Activated T-helper 1 cell treated with anti-CD3 and anti-CD28 coated beads, Interleukin-12 subunit alpha, Interleukin-12 subunit beta, Interleukin-2, Interleukin-4 antibody, amounts not matched to agents 30 ng/mL and 10 ng/mL and 1 ng/mL, durations not matched to agents 14 hours and 24 hours and 36 hours (primary cell): ENCODE data around the gene VOPP1. TPM values are rescaled to one million over a fixed set of nuclear protein-coding genes. Genes with fewer than 3 reads are reported as not detected.
A peak's percentile ranks its signal among the peaks of the same experiment; 100 is the strongest.

Experiments used
- DNase-seq: peaks from one replicate; pipeline ENCODE4 v3.0.0; 2021; ENCODE audit warnings: low spot score
- H3K27ac Mint-ChIP-seq: one replicate; pipeline ENCODE4 v1.8.0; 2021; ENCODE audit warnings: mild to moderate bottlenecking, mixed read lengths
- H3K27me3 Mint-ChIP-seq: one replicate; pipeline ENCODE4 v1.8.0; 2022; ENCODE audit warnings: mild to moderate bottlenecking, moderate library complexity, mixed read lengths; ENCODE audit not compliant: insufficient read depth
- H3K36me3 Mint-ChIP-seq: one replicate; pipeline ENCODE4 v1.8.0; 2021; ENCODE audit warnings: low read depth, mixed read lengths
- H3K4me1 Mint-ChIP-seq: one replicate; pipeline ENCODE4 v1.8.0; 2021; ENCODE audit warnings: low read depth, mixed read lengths
- H3K4me3 Mint-ChIP-seq: one replicate; pipeline ENCODE4 v1.8.0; 2021; ENCODE audit warnings: mild to moderate bottlenecking, moderate library complexity, mixed read lengths
- H3K9me3 Mint-ChIP-seq: one replicate; pipeline ENCODE4 v1.8.0; 2021; ENCODE audit warnings: mixed read lengths
- intact Hi-C: fragments of 100-400 bp; cut with micrococcal nuclease; formaldehyde crosslinking; loops from one replicate; pipeline ENCODE4 v1.15.1; 2024
- total RNA-seq: library from RNA; stranded (reverse); gene quantifications from 2 replicates; pipeline ENCODE4 v1.2.3, GENCODE V29; 2022

VOPP1 gene
- total RNA-seq, 1 donor from 2014 or later, result 96.3 TPM

- peaks cover 40% of the 10 kb centered on the region for H3K36me3 Mint-ChIP-seq
- no peaks in the 10 kb centered on the region for H3K27me3 Mint-ChIP-seq
- H3K4me3 Mint-ChIP-seq, result peak overlapping the region; percentile 75
- no peaks in the 10 kb centered on the region for H3K9me3 Mint-ChIP-seq
- peak; percentile 85 for DNase-seq
- peaks cover 86% of the 10 kb centered on the region for H3K4me1 Mint-ChIP-seq
- intact Hi-C loops, result loop anchor here (1.0 to 5.0 kb wide), 5 partner anchors 64 to 536 kb away; partner anchors contain the start of genes CCT6A, LANCL2 and PSPH
- peak overlapping the region; percentile 98 for H3K27ac Mint-ChIP-seq
Measured at GRCh38 chr7:55533050-55533728, 39.1 kb downstream of the VOPP1 start.

GRCh38 chr7:55532150-55532917 is 40.0 kb downstream of the VOPP1 start:
- Mint-ChIP-seq H3K9me3 (no peaks in the 10 kb centered on the region), H3K36me3 (peaks cover 35% of the 10 kb centered on the region), H3K27ac (peak overlapping the region; percentile 98), H3K4me1 (peaks cover 80% of the 10 kb centered on the region), H3K4me3 (peak overlapping the region; percentile 75), H3K27me3 (no peaks in the 10 kb centered on the region)
- no peak for DNase-seq
- intact Hi-C loops, result loop anchor here (2.0 to 5.0 kb wide), 4 partner anchors 64 to 535 kb away; partner anchors contain the start of genes CCT6A and PSPH

- intact Hi-C loops, result loop anchor here (5.0 kb wide), 2 partner anchors 521 to 534 kb away; partner anchors contain the start of genes CCT6A and PSPH
Measured at GRCh38 chr7:55531536-55531935, 40.8 kb downstream of the VOPP1 start.

GRCh38 chr7:55527307-55527706 is 45.0 kb downstream of the VOPP1 start:
- no peaks in the 10 kb centered on the region for H3K27me3 Mint-ChIP-seq
- H3K27ac Mint-ChIP-seq, result no peak overlapping the region
- peaks cover 29% of the 10 kb centered on the region for H3K36me3 Mint-ChIP-seq
- intact Hi-C loops, result no loop called here
- no peaks in the 10 kb centered on the region for H3K9me3 Mint-ChIP-seq
- no peak for DNase-seq
- H3K4me1 Mint-ChIP-seq, result peaks cover 71% of the 10 kb centered on the region
- H3K4me3 Mint-ChIP-seq, result no peak overlapping the region

More at GRCh38 chr7:55531536-55531935, 40.8 kb downstream of the VOPP1 start:
- no peaks in the 10 kb centered on the region for H3K9me3 Mint-ChIP-seq
- peak overlapping the region; percentile 75 for H3K4me3 Mint-ChIP-seq
- H3K36me3 Mint-ChIP-seq, result peaks cover 28% of the 10 kb centered on the region
- DNase-seq, result no peak
- H3K27me3 Mint-ChIP-seq, result no peaks in the 10 kb centered on the region
- H3K4me1 Mint-ChIP-seq, result peaks cover 79% of the 10 kb centered on the region
- H3K27ac Mint-ChIP-seq, result peak overlapping the region; percentile 98

GRCh38 chr7:55526770-55527169 is 45.5 kb downstream of the VOPP1 start:
- intact Hi-C loops, result no loop called here
- Mint-ChIP-seq H3K36me3 (peaks cover 28% of the 10 kb centered on the region), H3K9me3 (no peaks in the 10 kb centered on the region), H3K27me3 (no peaks in the 10 kb centered on the region), H3K4me3 (no peak overlapping the region), H3K27ac (no peak overlapping the region), H3K4me1 (peaks cover 69% of the 10 kb centered on the region)
- DNase-seq, result no peak

- Mint-ChIP-seq H3K4me3 (no peak overlapping the region), H3K4me1 (peaks cover 69% of the 10 kb centered on the region), H3K36me3 (peaks cover 26% of the 10 kb centered on the region), H3K27me3 (no peaks in the 10 kb centered on the region), H3K9me3 (no peaks in the 10 kb centered on the region), H3K27ac (no peak overlapping the region)
- no peak for DNase-seq
- intact Hi-C loops, result no loop called here
Measured at GRCh38 chr7:55526329-55526728, 46.0 kb downstream of the VOPP1 start.

GRCh38 chr7:55524558-55525310 is 47.6 kb downstream of the VOPP1 start:
- intact Hi-C loops, result no loop called here
- H3K4me3 Mint-ChIP-seq, result no peak overlapping the region
- no peaks in the 10 kb centered on the region for H3K9me3 Mint-ChIP-seq
- H3K27me3 Mint-ChIP-seq, result no peaks in the 10 kb centered on the region
- no peak overlapping the region for H3K27ac Mint-ChIP-seq
- peaks cover 25% of the 10 kb centered on the region for H3K36me3 Mint-ChIP-seq
- DNase-seq, result no peak
- peaks cover 72% of the 10 kb centered on the region for H3K4me1 Mint-ChIP-seq

GRCh38 chr7:55523366-55523765 is 48.9 kb downstream of the VOPP1 start:
- Mint-ChIP-seq H3K9me3 (no peaks in the 10 kb centered on the region), H3K4me3 (no peak overlapping the region), H3K27ac (peak overlapping the region; percentile 41)

GRCh38 chr7:55521917-55522902 is 50.1 kb downstream of the VOPP1 start:
- H3K36me3 Mint-ChIP-seq, result peaks cover 40% of the 10 kb centered on the region
- no peak overlapping the region for H3K4me3 Mint-ChIP-seq
- no peak overlapping the region for H3K27ac Mint-ChIP-seq
- no peaks in the 10 kb centered on the region for H3K9me3 Mint-ChIP-seq
- no peaks in the 10 kb centered on the region for H3K27me3 Mint-ChIP-seq
- H3K4me1 Mint-ChIP-seq, result peaks cover 89% of the 10 kb centered on the region
- DNase-seq, result no peak
- intact Hi-C loops, result no loop called here

More at GRCh38 chr7:55523366-55523765, 48.9 kb downstream of the VOPP1 start:
- intact Hi-C loops, result no loop called here
- Mint-ChIP-seq H3K36me3 (peaks cover 30% of the 10 kb centered on the region), H3K4me1 (peaks cover 81% of the 10 kb centered on the region), H3K27me3 (no peaks in the 10 kb centered on the region)
- no peak for DNase-seq

GRCh38 chr7:55521512-55521911 is 50.8 kb downstream of the VOPP1 start:
- Mint-ChIP-seq H3K36me3 (peaks cover 43% of the 10 kb centered on the region), H3K27me3 (no peaks in the 10 kb centered on the region), H3K4me3 (no peak overlapping the region), H3K4me1 (peaks cover 87% of the 10 kb centered on the region), H3K27ac (no peak overlapping the region), H3K9me3 (no peaks in the 10 kb centered on the region)
- intact Hi-C loops, result no loop called here
- no peak for DNase-seq

- peak overlapping the region; percentile 57 for H3K27ac Mint-ChIP-seq
- no peak overlapping the region for H3K4me3 Mint-ChIP-seq
- H3K4me1 Mint-ChIP-seq, result peaks cover 88% of the 10 kb centered on the region
- intact Hi-C loops, result no loop called here
- DNase-seq, result no peak
- peaks cover 51% of the 10 kb centered on the region for H3K36me3 Mint-ChIP-seq
- H3K9me3 Mint-ChIP-seq, result no peaks in the 10 kb centered on the region
- H3K27me3 Mint-ChIP-seq, result no peaks in the 10 kb centered on the region
Measured at GRCh38 chr7:55520426-55521140, 51.7 kb downstream of the VOPP1 start.
